ENCODE data around the gene NFE2L2.

DNA sequence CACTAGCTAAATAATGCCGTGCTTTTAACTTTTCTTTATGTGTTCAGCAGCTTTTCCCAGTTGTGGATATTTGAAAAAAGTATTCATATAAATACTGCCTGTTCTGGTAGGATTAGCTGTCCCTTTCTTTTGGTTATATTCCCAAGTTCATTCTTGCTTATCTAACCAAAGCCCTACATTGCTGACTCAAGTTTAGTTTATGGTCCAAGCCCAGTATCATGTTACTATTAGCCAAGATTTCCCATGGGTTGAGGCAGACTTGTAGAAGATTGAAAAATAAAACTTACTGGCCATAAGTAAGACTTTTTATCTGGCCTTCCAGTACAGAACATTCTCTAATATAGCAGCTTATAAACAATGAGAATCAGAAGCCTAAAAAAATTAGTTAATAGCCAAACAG is 49.7 kb upstream of the NFE2L2 start:
- TF ChIP-seq ZNF232 (CRISPR knock-in tag; IDR thresholded peaks at IDR 0.05) = no peak
- TF ChIP-seq, protein P1, sequence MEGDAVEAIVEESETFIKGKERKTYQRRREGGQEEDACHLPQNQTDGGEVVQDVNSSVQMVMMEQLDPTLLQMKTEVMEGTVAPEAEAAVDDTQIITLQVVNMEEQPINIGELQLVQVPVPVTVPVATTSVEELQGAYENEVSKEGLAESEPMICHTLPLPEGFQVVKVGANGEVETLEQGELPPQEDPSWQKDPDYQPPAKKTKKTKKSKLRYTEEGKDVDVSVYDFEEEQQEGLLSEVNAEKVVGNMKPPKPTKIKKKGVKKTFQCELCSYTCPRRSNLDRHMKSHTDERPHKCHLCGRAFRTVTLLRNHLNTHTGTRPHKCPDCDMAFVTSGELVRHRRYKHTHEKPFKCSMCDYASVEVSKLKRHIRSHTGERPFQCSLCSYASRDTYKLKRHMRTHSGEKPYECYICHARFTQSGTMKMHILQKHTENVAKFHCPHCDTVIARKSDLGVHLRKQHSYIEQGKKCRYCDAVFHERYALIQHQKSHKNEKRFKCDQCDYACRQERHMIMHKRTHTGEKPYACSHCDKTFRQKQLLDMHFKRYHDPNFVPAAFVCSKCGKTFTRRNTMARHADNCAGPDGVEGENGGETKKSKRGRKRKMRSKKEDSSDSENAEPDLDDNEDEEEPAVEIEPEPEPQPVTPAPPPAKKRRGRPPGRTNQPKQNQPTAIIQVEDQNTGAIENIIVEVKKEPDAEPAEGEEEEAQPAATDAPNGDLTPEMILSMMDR (IDR thresholded peaks at IDR 0.05 in 2 of 3, conservative IDR thresholded peaks at IDR 0.05 in 1 of 3; ENCODE audit: insufficient read depth in 2 of 3, low read depth in 1 of 3, low read length in 3 of 3) = no peak
- no peak for TF ChIP-seq CHD1 (IDR thresholded peaks at IDR 0.05; ENCODE audit: low read length)
- no peak for TF ChIP-seq POLR2A (conservative IDR thresholded peaks at IDR 0.05)

Measured in K562 (cell line).